ENCODE data around the gene MASP2. TPM values are rescaled to one million over a fixed set of nuclear protein-coding genes. Genes with fewer than 3 reads are reported as not detected.
A peak's percentile ranks its signal among the peaks of the same experiment; 100 is the strongest.

MASP2 gene
- total and polyA plus RNA-seq, 9 of the 15 experiments (the other 6 are each of a cell fraction or from before 2014, with no cell fraction given), result 0.01 to 0.23 (median 0.06) TPM; not detected in 3

GRCh38 chr1:11067716-11068599, 20.9 kb upstream of the MASP2 start:
- no peak overlapping the region; a peak in 1 of 4 replicates for H3K9ac ChIP-seq (ENCODE audit: insufficient read depth in 1 of 2, low read depth in 2 of 2, low read length in 2 of 2)
- H3K9me3 ChIP-seq (replicated peaks; ENCODE audit: control insufficient read depth, insufficient read depth, low read depth, low read length), result no peaks in the 10 kb centered on the region
- 93% methylated on average over 18 of the region's 18 CpGs for WGBS (ENCODE audit: insufficient coverage, low coverage, missing lambda C conversion rate)
- H3K27me3 ChIP-seq (ENCODE audit: control insufficient read depth in 2 of 2, insufficient read depth in 2 of 2, low read length in 2 of 2), result no peaks in the 10 kb centered on the region
- POLR2A ChIA-PET, result interaction anchor here (0.5 to 1.7 kb wide), 3 partner anchors 8 to 54 kb away, joined by 3 to 4 read pairs (median 3); partner anchors contain the start of gene SRM
- no peaks in the 10 kb centered on the region for H3K9me1 ChIP-seq (ENCODE audit: control insufficient read depth, insufficient read depth, low read length)
- no peak overlapping the region for H2AFZ ChIP-seq (ENCODE audit: low read depth, low read length)
- H3K4me3 ChIP-seq, result no peak overlapping the region
- in situ Hi-C loops (cut with MboI), result no loop called here
- DNase-seq (ENCODE audit: extremely low read depth in 1 of 4, low spot score in 3 of 4) (no peak), ATAC-seq (no peak), FAIRE-seq (no peak)
- CTCF ChIA-PET (ENCODE audit: low intra/inter-chr PET ratio), result no interaction called here
- H4K20me1 ChIP-seq (replicated peaks; ENCODE audit: control insufficient read depth, insufficient read depth, low read length), result no peaks in the 10 kb centered on the region
- H3K4me1 ChIP-seq (replicated peaks in 1 of 2; ENCODE audit: control insufficient read depth in 2 of 2, insufficient read depth in 2 of 2, low read length in 2 of 2), result no peaks in the 10 kb centered on the region
- no TSS peak for BruUV-seq (replicated peaks)
- no peak overlapping the region for H3K4me2 ChIP-seq (ENCODE audit: insufficient read depth, low read length)
- intact Hi-C loops (cut with micrococcal nuclease), result no loop called here
- peaks cover 89% of the 10 kb centered on the region for H3K36me3 ChIP-seq (ENCODE audit: control insufficient read depth, insufficient read depth, low read length)
- H3K79me2 ChIP-seq (ENCODE audit: control insufficient read depth, insufficient read depth, low read length), result no peaks in the 10 kb centered on the region
- H3K27ac ChIP-seq (ENCODE audit: extremely low read depth, low read depth, low read length), result no peak overlapping the region
- TF ChIP-seq PTBP1 (IDR thresholded peaks at IDR 0.05; ENCODE audit: low read depth, low read length) (no peak), SMAD4 (CRISPR knock-in tag; conservative IDR thresholded peaks at IDR 0.05) (no peak), HOXB6 (CRISPR knock-in tag; IDR thresholded peaks at IDR 0.05; ENCODE audit: borderline replicate concordance) (no peak), ATF3 (IDR thresholded peaks at IDR 0.05) (no peak), ATF3 (CRISPR knock-in tag; conservative IDR thresholded peaks at IDR 0.05) (no peak), ZFP30 (CRISPR knock-in tag; IDR thresholded peaks at IDR 0.05; ENCODE audit: borderline replicate concordance) (no peak), ARID2 (IDR thresholded peaks at IDR 0.05) (no peak), GABPA (tag; conservative IDR thresholded peaks at IDR 0.05; ENCODE audit: low read depth) (no peak), RBFOX2 (IDR thresholded peaks at IDR 0.05; ENCODE audit: low read depth, low read length) (peak; percentile 18; the same call in 1 of the 2 replicates)
